Measurements from ENCODE around the gene DNAAF5.
"Not testable (repeated sequence)": the region's sequence is repeated elsewhere in the genome, so short reads cannot be mapped to it uniquely, and the experiment has no call there.

DNAAF5 gene

DNA sequence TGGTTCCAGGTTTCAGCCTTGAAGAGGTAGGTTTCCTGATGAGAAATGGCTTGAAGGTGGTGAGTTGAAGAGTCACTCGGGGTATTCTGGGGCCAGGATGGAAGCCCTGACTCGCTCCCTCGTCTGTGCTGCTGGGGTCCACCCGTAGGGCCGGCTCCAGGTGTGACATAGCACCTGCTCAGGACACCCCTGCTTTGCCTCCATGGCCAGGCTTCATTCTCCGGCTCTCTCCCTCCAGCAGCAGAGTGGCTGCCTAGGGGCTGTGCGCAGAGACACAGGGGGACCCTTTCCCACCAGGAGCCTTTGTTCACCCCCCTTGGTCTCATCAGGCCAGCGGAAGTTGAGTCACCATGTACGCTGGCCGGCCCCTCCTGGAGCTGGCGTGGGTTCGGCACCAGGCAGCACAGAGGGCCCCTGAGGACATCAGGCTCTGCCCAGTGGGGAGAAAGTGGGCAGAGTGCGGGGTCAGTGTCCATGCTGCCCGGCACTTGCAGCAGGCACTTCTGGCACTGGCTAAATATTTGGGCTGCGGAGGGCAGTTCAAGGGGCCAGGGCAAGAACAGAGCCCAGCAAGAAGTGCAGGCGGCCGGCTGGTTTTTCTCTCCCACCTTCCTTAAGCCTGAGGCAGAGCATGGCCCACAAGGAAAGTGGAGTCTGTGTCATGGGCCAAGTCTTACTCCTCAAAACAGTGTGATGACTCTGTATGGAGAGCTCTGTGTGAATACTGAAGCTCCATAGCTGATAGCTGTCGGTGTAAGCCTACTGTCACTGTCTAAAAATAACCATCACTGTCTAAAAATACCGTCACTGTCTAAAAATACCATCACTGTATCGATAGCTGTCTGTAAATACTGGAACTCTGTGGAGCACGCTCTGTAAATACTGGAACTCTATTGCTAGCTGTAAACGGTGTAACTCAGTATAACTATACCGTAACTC is 4.3 kb downstream of the DNAAF5 start:
- DNase-seq = no peak

DNA sequence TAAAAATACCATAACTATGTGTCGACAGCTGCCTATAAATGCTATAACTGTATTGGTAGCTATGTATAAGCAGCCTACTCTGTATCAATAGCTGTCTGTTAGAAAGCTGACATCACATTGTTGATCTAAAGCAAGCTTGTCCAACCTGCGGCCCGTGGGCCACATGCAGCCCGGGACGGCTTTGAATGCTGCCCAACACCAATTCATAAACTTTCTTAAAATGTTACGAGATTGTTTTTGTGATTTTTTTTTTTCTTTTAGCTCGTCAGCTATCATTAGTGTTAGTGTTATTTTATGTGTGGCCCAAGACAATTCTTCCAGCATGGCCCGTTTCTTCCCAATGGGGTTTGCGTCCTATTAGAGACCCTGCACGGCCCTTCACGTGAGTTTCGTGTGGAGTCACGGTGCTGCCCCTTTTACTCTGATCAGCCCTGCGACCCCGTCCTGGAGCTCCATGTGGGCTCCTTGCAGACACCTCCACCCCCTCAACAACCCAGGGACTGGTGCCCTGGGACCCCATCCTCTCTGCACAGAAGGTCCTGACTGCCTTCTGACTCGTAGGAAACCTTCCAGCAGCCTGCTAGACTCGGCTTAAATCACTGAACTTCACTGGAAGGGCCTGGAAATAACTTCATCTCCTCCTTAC is 5.1 kb downstream of the DNAAF5 start:
- no peak for DNase-seq

DNA sequence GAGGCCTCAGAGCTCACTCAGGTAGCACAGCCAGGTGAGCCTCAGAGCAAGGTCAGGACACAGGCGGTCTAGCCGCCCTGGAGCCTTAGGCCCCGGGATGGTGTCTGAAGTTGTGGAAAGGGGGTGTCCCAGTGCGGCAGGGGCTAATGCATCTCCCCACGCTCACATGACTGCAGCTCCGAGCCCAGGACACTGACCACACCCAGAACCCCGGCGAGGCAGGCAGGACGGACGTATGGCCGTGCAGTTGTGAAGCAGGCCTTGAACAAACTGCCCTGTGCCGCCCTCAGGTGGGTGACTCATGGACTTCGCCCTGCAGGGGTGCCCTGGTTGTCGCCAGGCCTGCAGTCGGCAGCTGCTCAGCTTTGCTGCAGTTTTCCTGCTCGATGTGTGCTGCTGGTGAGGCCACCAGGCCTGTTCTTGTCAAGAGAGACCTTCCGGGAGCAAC is 5.6 kb downstream of the DNAAF5 start:
- peak in 1 of 2 experiments; percentile 19 for DNase-seq

DNA sequence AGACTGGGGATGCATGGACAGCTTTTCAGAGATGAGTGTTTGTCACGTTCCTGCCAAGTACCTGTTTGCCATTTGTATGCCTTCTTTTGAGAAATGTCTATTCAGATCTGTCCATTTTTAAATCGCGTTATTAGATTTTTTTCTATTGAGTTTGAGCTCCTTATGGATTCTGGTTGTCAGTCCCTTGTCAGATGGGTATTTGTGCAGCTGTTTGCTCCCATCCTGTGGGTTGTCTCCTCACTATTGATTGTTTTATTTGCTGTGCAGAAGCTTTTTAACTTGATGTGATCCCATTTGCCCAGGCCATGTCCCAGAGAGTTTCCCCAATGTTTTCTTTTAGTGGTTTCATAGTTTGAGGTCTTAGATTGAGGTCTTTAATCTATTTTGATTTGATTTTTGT is 6.1 kb downstream of the DNAAF5 start:
- no peak for DNase-seq

DNA sequence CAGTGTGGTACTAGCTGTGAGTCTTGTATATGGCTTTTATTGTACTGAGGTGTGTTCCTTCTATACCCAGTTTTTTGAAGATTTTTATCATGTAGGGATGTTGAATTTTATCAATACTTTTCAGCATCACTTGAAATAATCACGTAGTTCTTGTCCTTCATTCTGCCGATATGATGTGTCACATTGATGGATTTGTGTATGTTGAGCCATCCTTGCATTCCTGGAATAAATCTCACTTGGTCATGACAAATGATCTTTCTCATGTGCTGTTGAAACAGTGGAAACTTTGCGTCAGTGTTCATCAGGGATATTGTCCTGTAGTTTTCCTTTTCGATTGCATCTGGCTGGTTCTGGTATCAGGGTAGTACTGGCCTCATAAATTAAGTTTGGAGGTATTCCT is 7.7 kb downstream of the DNAAF5 start:
- DNase-seq = no peak

DNA sequence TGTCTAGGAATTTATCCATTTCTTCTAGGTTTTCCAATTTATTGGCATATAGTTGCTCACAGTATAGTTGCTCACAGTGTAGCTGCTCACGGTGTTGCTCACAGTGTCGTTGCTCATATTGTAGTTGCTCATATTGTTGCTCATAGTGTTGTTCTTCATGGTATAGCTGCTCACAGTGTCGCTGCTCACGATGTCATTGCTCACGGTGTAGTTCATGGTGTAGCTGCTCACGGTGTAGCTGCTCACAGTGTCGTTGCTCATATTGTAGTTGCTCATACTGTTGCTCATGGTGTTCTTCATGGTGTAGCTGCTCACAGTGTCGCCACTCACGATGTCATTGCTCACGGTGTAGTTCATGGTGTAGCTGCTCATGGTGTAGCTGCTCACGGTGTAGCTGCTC is 8.3 kb downstream of the DNAAF5 start:
- DNase-seq = no peak

DNA sequence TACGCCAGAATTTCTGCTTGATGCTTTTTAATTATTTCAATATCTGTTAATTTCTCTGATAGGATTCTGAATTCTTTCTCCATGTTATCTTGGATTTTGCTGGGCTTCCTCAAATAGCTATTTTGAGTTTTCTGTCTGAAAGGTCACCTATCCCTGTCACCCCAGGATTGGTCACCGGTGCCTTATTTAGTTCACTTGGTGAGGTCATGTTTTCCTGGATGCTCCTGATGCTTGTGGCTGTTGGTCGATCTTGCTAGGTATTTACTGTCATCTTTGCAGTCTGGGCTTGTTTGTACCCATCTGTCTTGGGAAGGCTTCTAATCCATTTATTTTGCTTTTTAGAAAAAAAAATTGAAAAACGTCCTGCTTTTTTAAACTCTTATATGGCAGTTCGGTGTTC is 11.7 kb downstream of the DNAAF5 start:
- DNase-seq = no peak

DNA sequence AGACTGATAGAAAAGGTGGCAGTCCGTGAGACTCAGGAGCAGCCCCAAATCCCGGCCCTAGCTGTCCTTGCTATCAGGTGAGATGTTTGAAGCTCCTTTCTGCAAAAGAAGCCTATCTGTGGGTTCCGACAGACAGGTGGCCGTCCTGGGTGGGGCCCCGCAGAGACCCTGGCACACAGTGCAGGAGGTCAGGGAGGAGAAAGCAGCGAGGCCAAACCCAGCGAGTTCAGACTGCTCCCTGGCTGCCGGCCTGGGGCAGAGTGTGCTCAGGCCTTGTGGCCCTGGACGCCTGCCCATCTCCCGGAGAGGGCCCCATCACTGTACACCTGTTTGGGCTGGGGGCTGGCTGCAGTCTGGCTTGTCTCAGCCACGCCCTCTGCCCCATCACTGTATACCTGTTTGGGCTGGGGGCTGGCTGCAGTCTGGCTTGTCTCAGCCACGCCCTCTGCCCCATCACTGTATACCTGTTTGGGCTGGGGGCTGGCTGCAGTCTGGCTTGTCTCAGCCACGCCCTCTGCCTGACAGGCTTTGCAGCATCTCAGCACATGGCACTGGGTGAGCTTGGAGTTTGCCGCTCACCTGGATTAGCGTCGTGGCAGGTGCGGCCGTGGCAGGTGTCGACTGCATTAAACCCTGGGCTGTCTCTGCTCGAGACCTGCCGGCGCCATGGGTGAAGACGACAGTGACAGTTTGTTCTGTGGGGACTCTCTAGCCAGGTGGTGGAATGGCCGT is 12.4 kb downstream of the DNAAF5 start:
- DNase-seq = no peak

DNA sequence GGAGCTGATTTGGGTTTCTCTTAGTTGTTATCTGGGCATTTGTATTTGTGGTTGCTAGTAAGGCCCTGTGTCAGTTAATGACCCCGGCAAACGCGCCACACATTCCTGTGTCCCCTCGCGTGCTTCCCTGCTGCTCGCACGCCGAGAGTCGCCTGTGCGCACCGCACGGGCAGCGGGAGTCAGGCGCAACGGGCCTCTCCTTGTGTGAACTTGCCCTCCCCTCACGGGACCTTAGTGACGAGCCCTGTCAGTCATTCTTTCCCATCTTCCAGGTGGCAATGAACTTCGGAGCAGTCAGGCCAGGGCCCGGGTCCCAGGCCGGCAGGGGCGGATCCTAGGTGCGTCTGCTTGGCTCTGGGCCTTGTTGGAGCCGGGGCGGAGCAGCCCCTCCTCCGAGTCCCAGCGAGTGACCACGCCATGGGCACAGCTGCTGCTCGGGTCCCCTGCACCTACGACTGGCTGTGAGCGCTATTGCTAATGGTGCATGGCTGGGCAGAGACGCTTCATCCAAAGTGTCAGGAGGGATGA is 13.0 kb downstream of the DNAAF5 start:
- no peak for DNase-seq

DNA sequence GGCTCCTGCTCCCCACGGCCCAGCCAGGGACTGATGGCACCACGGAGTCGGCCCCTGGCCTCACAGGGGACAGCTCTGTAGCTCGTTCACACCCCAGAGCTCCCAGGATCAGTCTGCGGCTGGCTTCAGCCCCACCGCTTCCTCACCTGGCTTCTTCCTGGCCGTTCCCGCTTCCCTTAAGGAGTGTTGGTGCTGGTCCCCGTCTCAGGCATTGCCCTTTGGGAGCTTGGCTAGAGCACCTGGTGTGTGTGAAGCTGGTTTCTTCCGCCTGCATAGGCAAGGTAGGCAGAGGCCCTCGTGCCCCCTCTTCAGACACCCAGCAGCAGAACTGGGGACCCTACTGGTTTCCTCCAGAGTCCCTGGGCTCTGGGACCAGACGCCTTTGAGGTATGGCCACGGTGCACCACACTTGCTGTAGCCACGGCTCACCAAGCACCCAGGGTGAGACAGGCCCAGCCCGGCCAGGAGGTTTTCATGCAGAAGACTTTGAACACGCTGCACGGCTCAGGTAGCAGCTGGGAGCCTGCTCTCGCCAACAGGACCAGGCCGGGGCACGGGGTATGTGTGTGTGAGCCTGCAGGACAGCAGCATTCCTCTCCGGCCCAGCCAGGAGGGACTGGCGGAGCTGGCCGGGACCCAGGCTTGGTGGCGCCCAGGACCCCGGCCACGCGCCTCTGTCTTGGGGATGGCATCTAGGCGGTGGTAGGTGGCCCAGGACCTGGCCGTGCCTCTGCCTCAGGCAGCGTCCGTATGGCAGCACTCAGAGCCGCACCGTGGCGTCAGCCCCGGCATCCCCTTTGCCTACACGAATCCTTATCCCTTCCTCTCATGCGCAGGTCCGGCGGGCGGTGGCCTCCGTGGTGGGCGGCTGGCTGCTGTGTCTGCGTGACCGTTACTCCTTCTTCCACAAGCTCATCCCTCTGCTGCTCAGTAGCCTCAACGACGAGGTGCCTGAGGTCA is 13.8 kb downstream of the DNAAF5 start:
- no peak for DNase-seq

DNA sequence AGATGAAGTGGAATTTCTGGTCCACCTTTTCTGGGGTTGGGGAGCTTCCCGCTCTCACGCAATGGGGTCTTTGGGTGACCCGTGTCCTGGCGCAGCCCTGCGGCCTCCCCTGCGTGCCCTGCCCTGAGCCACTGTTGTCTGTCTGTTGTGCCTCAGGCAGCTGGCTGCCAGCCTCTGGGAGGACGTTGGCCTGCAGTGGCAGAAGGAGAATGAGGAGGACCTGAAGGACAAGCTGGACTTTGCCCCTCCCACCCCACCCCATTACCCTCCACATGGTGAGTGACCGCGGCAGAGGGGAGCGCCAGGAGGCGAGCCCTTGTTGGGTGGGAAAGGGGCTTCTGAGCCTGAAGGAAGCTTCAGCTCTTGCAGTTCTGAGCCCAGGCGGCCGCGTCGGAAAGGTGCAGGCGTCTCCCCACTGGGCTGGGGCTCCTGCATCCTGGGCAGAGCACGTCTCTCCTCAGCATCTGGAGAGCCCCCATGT is 14.7 kb downstream of the DNAAF5 start:
- DNase-seq = no peak

DNA sequence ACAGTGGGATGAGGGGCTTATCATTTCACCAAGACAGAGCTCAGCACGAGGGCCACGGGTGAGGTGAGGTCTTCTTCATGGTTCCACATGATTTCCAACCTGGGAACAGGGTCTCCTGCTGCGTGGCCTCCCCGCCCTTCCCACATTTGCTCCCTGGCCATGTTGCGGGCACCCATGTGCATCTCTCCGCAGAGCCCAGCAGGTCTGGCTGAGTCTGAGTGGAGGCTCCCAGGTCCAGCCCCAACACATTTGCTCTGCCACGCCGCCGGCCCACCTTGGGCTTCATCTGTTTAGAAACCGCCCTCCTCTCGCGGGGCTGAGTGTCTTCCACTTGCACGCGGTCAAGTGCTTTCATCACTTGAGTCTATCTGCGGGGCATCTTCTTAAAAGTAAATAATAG is 15.4 kb downstream of the DNAAF5 start:
- no peak for DNase-seq

DNA sequence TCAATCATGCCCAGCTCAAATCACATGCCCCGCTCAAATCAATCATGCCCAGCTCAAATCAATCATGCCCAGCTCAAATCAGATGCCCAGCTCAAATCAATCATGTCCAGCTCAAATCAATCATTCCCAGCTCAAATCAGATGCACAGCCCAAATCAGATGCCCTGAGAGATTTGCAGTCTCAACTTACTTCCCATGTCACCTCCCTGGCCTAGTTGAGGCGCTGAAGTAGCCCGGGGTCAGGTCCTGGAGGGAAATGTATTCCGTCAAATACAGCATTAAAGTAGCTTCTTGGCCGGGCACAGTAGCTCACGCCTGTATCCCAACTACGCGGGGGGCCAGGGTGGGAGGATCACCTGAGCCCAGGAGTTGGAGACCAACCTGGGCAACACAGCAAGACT is 16.3 kb downstream of the DNAAF5 start:
- no peak for DNase-seq

DNA sequence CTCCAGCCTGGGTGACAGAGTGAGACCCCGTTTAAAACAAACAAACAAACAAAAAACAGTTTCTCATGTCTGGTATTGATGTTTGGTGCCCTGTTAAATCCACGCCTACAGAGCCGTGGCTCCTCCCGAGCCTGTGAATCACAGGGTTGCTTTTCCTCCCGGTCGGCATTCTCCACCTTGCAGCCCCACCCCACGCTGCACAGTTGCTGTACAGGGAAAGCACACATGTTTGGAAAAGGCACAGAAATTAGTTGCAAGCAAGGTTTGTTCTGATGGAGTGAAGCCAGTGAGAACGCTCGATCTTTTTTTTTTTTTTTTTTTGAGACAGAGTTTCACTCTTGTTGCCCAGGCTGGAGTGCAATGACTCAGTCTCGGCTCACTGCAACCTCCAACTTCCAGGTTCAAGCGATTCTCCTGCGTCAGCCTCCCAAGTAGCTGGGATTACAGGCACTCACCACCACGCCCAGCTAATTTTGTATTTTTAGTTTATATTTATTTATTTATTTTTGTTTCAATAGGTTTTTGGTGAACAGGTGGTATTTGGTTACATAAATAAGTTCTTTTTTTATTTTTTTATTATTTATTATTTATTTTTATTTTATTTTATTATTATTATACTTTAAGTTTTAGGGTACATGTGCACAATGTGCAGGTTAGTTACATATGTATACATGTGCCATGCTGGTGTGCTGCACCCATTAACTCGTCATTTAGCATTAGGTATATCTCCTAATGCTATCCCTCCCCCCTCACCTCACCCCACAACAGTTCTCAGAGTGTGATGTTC is 17.0 kb downstream of the DNAAF5 start:
- not testable (repeated sequence) for DNase-seq

DNA sequence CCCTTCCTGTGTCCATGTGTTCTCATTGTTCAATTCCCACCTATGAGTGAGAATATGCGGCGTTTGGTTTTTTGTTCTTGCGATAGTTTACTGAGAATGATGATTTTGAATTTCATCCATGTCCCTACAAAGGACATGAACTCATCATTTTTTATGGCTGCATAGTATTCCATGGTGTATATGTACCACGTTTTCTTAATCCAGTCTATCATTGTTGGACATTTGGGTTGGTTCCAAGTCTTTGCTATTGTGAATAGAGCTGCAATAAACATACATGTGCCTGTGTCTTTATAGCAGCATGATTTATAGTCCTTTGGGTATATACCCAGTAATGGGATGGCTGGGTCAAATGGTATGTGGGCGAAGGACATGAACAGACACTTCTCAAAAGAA is 17.6 kb downstream of the DNAAF5 start:
- not testable (repeated sequence) for DNase-seq

DNA sequence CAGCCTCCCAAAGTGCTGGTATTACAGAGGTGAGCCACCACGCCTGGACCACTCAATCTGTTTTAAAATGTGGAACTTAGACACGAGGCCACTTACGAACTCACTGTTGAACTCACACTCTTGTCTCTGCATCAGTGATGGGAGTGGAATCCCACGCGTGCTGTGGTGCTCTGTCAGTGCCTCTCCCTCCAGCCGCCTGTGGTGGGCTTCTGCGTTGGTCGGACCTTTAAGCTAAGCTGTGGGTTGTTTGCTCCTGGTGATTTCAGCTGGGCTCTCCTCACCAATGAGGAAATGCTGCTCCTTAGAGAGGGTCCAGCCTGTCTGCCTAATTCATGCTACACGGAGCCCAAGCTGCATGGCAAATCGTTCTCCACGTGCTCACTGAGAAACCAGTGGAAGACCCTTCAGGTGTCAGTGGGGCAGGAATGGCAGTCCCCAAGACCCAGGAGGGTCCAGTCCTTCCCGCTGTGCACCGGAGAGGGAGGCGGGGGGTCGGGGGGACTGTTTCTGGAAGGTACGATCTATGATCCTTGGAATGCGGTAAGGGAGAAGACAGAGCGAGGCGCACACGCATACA is 18.4 kb downstream of the DNAAF5 start:
- DNase-seq = no peak

DNA sequence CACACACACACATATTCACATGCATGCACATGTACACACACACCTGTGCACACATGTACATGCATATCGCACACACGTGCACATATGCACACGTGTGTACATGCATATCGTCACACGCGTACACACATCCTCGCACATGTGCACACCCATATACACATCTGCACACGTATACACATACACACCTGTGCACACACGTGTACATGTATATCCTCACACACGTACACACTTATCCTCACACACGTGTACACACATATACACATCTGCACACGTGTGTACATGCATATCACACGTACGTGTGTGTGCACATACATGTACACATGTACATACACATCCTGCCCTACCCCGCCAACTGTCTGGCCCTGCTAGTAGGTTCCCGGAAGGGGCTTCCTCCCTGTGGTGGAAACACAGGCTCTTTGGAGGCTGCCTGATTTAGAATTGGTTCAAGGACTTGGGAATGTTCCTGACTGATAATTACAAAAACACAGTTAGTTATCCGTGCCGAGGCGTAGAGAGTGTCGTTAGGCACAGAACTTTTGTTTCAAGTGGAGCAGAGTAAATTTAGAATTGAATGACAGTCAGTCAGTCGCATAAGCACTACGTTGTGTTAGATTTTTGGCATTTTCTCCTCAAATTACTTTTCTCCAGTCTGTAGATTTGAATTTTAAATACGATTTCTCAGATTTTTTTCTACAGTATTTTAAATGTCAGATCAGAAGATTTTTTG is 19.1 kb downstream of the DNAAF5 start:
- no peak for DNase-seq

DNA sequence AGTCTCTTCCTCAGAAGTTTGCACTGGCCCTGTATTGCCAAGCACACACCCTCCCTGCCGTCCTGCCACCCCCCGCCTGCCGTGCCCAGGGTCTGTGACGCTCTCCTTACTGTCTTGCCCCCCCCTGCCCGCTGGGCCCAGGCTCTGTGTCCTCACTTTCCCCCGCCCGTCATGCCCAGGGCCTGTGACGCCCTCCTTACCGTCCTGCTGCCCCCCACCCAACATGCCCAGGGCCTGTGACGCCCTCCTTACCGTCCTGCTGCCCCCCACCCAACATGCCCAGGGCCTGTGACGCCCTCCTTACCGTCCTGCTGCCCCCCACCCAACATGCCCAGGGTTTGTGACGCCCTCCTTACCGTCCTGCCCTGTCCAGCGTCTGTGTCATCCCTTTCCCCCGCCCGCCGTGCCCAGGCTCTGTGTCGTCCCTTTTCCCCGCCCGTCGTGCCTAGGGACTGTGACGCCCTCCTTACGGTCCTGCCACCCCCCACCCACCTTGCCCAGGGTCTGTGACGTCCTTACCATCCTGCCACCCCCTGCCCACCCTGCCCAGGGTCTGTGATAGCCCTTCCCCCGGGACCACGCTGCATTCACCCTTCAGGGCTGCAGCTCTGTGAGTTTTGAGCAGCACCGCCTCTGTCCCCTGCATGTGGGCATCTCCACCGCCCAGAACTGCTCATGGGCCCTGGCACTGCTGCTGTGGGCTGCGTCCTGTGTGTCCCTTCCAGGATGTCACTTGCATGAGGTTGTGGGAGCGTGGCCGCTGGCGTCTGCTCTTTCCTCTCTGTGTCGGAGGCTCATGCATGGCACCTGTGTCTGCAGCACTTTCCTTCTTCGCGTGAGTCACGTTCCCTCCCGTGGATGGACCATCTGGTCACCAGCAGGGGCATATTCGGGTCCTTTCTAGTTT is 19.9 kb downstream of the DNAAF5 start:
- no peak for DNase-seq

DNA sequence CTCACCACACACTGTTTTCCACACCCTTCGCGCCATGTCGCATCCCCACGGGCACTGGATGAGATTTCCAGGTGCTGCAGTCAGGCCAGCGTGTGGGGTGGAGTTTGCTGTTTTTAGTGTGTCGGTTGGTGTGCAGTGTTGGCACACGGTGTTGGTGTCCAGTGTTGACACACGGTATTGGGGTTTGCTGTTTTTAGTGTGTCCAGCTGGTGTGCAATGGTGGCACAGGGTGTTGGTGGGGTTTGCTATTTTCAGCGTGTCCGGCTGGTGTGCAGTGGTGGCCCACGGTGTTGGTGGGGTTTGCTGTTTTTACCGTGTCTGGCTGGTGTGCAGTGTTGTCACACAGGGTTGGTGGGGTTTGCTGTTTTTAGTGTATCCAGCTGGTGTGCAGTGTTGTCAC is 20.7 kb downstream of the DNAAF5 start:
- DNase-seq = no peak
